Measurements from ENCODE around the gene DNAJA3. TPM values are rescaled to one million over a fixed set of nuclear protein-coding genes. Genes with fewer than 3 reads are reported as not detected.

The DNAJA3 gene
- total and polyA plus RNA-seq, 2 of the 4 experiments (the other 2 are of a cell fraction) = 38.0 to 40.2 TPM

- TF ChIP-seq CEBPB (IDR thresholded peaks at IDR 0.05; ENCODE audit: low read depth, low read length) (no peak), CHD1 (IDR thresholded peaks at IDR 0.05; ENCODE audit: low read depth, low read length) (no peak)
Measured at GRCh38 chr16:4380119-4381063, 45.3 kb upstream of the DNAJA3 start (continued).

GRCh38 chr16:4381072-4381934, 44.4 kb upstream of the DNAJA3 start:
- in situ Hi-C loops (cut with MboI; ENCODE audit: low sequenced_read_pairs) (no loop called here), dilution Hi-C loops (cut with HindIII; ENCODE audit: low sequenced_read_pairs, unreplicated experiment) (no loop called here), intact Hi-C loops (cut with micrococcal nuclease) (no loop called here)
- WGBS, 2 experiments (ENCODE audit: extremely low coverage in 2 of 2, insufficient read length in 1 of 2) = 96% methylated on average over 48 of the region's 59 CpGs; no CpG with 5 or more reads in 1 of the 2 experiments
- ATAC-seq (ENCODE audit: low read depth) = no peak
- no peak overlapping the region for H2AFZ ChIP-seq (replicated peaks; ENCODE audit: low read length, poor library complexity)
- no peak overlapping the region for H3K18ac ChIP-seq (ENCODE audit: low read depth, low read length)
- H3K56ac ChIP-seq (ENCODE audit: extremely low read depth, insufficient read depth, low read length) = no peak overlapping the region
- no peaks in the 10 kb centered on the region for H3K9me3 ChIP-seq (ENCODE audit: control insufficient read depth, insufficient read depth, low read length)
- H3K9ac ChIP-seq (ENCODE audit: low read depth, low read length) = no peak overlapping the region
- no peak overlapping the region for H4K5ac ChIP-seq (ENCODE audit: low read depth, low read length)
- H3K36me3 ChIP-seq (ENCODE audit: control insufficient read depth, insufficient read depth, low read length) = peaks cover 62% of the 10 kb centered on the region
- TF ChIP-seq CHD1 (IDR thresholded peaks at IDR 0.05; ENCODE audit: low read depth, low read length) (no peak), CTCF (conservative IDR thresholded peaks at IDR 0.05; ENCODE audit: low read depth, low read length) (no peak), USF2 (IDR thresholded peaks at IDR 0.05; ENCODE audit: low read depth, low read length) (no peak), BHLHE40 (IDR thresholded peaks at IDR 0.05; ENCODE audit: low read depth, low read length) (no peak), NFE2L2 (IDR thresholded peaks at IDR 0.05; ENCODE audit: low read depth, low read length) (no peak), MAZ (IDR thresholded peaks at IDR 0.05; ENCODE audit: borderline replicate concordance, low read depth, low read length) (no peak), CEBPB (IDR thresholded peaks at IDR 0.05; ENCODE audit: low read depth, low read length) (peak; percentile 70)
- H2BK5ac ChIP-seq (ENCODE audit: low read depth, low read length, poor library complexity, severe bottlenecking) = no peak overlapping the region
- H4K20me1 ChIP-seq (ENCODE audit: insufficient read depth, low read length) = peaks cover 99% of the 10 kb centered on the region
- H3K14ac ChIP-seq (replicated peaks; ENCODE audit: low read depth, low read length) = no peak overlapping the region
- H3K4ac ChIP-seq (ENCODE audit: low read depth, low read length) = no peak overlapping the region
- H3K27ac ChIP-seq (ENCODE audit: insufficient read depth, low read length) = no peak overlapping the region
- H2BK120ac ChIP-seq (ENCODE audit: low read depth, low read length) = no peak overlapping the region
- peaks cover 6% of the 10 kb centered on the region for H3K9me1 ChIP-seq (ENCODE audit: insufficient read depth, low read length)
- H3K23ac ChIP-seq (ENCODE audit: low read depth, low read length) = no peak overlapping the region
- BruUV-seq (replicated peaks) = no TSS peak
- no peak overlapping the region for H4K8ac ChIP-seq (ENCODE audit: low read depth in 2 of 2, low read length in 2 of 2)
- DNase-seq = no peak
- peak overlapping the region; percentile 76 for H2AK9ac ChIP-seq (replicated peaks; ENCODE audit: low read depth, low read length, poor library complexity)
- H2BK20ac ChIP-seq (ENCODE audit: low read depth, low read length) = no peak overlapping the region
- no peak overlapping the region for H3K4me3 ChIP-seq (ENCODE audit: insufficient read depth, low read depth, low read length)
- POLR2A ChIA-PET (ENCODE audit: unreplicated experiment) = no interaction called here
- no peak overlapping the region for H4K91ac ChIP-seq (ENCODE audit: insufficient read depth, low read depth, low read length)
- H3K4me1 ChIP-seq (ENCODE audit: control insufficient read depth, insufficient read depth, low read length) = peaks cover 29% of the 10 kb centered on the region
- no peak overlapping the region for H2BK15ac ChIP-seq (ENCODE audit: low read depth, low read length)
- H3K4me2 ChIP-seq (ENCODE audit: low read depth, low read length) = no peak overlapping the region
- H3K27me3 ChIP-seq (ENCODE audit: control insufficient read depth, insufficient read depth, low read length) = no peaks in the 10 kb centered on the region
- no peak overlapping the region for H2AK5ac ChIP-seq (ENCODE audit: low read depth, low read length)
- H3K79me1 ChIP-seq (ENCODE audit: low read depth in 1 of 2, low read length in 2 of 2) = peaks cover 0 to 91% of the 10 kb centered on the region in 2 experiments; a peak in 3 of 4 replicates
- CTCF ChIA-PET = no interaction called here
